ENCODE measurements around the gene LEMD2.

The LEMD2 gene

DNA sequence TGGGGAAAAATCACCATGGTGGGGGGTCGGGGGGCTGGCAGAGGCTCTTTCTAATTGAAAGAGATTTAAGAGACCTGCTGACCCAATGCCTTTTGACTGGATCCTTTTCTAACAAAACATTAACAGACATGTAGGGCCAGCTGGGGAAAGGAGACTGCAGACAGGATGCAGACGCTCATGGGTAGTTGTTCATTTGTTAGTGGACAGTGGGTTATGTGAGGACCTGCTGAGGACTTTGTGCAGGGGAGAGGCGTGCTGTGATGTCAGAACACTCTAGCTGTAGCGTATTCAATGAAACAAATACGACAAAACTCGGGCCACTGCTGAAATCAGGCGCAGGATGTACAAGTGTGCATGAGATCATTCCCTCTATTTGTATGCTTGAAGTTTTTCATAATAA, 43.4 kb downstream of the LEMD2 start:
- H3K4me3 ChIP-seq (ENCODE audit: low read length) = no peak overlapping the region
- TF ChIP-seq, protein P1, sequence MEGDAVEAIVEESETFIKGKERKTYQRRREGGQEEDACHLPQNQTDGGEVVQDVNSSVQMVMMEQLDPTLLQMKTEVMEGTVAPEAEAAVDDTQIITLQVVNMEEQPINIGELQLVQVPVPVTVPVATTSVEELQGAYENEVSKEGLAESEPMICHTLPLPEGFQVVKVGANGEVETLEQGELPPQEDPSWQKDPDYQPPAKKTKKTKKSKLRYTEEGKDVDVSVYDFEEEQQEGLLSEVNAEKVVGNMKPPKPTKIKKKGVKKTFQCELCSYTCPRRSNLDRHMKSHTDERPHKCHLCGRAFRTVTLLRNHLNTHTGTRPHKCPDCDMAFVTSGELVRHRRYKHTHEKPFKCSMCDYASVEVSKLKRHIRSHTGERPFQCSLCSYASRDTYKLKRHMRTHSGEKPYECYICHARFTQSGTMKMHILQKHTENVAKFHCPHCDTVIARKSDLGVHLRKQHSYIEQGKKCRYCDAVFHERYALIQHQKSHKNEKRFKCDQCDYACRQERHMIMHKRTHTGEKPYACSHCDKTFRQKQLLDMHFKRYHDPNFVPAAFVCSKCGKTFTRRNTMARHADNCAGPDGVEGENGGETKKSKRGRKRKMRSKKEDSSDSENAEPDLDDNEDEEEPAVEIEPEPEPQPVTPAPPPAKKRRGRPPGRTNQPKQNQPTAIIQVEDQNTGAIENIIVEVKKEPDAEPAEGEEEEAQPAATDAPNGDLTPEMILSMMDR (IDR thresholded peaks at IDR 0.05; ENCODE audit: insufficient read depth, low read depth, low read length, missing control alignments) = no peak
- no peak for DNase-seq (ENCODE audit: low read depth)

DNA sequence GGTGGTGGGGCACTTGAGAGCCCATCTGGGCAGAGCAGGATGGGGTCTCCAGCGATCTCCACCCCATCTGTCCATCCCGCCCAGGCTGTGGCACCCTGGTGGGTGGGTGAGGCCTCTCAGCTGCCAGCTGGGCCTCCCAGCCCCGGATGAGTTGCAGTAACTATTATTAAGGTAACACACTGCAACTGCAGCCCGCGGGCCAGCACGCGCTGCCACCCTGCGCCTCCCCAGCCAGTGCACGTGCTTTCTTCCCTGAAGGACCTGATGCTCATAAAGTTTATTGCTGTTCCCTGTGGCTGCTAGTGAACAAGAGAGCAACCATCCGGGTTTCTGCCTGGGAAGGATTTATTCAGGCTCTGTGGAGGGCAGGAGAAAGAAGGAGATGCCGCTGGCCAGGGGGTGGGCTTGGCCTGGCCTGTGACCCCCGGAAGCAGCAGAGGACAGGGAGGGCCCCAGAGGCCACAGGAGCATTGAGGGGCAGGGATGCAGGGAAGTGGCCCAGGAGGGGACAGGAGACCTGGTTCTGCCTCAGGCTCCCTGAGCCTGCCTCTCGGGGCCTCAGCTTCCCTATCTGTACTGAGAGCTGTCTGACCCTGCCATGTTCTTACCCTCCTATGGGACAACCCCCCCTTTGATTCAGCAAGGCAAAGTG, 43.9 kb downstream of the LEMD2 start:
- no peak overlapping the region for H3K4me3 ChIP-seq (ENCODE audit: low read length)
- TF ChIP-seq, protein P1 (IDR thresholded peaks at IDR 0.05; ENCODE audit: insufficient read depth, low read depth, low read length, missing control alignments) = no peak
- DNase-seq (ENCODE audit: low read depth) = no peak

DNA sequence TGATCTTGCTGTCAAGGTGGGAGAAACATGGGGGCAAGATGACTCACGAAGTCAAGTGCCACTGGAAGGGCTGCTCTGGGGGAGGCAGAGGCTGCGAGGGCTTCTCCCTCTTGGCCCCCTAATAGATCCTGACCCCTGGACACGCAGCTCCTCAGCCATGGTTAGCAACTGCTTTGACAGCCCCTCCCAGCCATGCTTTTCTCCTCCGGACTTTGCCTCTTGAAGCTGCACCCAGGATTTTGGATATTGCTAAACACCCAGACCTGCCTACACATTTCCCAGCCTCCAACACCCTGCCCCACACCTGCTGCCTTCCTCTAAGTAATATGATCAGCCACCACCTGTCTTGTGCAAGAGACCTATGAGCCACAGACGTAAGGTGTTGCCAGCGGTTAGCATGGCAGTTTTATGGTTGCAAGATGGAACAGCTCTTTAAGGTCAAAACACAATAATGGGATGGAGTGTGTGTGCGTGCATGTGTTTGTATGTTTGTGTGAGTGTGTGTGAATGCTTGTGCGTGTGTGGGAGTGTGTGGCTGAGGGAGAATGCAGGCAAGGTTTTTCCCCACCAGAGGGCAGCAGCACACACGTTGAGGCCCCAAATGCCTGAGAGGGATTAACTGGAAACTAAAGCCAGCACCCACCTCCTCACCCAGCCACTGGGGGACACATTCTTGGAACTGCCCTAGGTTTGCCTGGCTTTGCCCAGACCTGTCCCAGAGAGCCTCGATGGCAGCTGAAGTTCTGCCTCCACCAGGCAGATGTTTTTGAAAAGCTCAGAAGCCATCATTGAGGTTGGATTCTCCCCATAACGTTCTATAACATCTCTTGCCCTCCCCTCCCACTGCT, 44.7 kb downstream of the LEMD2 start:
- peak; percentile 98 for DNase-seq (ENCODE audit: low read depth)
- H3K4me3 ChIP-seq (ENCODE audit: low read length) = no peak overlapping the region
- TF ChIP-seq, protein P1 (IDR thresholded peaks at IDR 0.05; ENCODE audit: insufficient read depth, low read depth, low read length, missing control alignments) = peak; percentile 95

- H3K4me3 ChIP-seq (ENCODE audit: low read length) = no peak overlapping the region
- TF ChIP-seq, protein P1 (IDR thresholded peaks at IDR 0.05; ENCODE audit: insufficient read depth, low read depth, low read length, missing control alignments) = no peak
- DNase-seq (ENCODE audit: low read depth) = no peak
Observed at GRCh38 chr6:33742837-33743236, 46.1 kb downstream of the LEMD2 start.

DNA sequence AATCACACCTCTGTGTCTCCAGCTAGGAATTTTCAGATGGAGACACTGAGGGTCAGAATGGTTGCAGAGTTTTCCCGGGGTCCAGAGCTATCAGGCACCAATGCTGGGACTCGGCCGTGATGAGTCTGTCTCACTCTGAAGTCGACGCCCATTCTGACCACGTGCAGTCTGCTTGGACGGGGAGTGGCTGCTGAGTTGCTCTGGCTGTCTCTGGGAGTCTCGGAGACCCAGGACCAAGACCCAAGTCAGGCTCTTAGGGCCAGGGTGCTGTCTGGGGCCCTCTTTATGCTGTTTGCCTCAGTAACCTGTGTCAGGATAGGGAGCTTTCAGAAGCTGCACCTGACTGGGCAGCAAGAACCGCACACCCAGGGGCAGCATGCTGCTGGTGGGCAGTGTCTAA, 46.8 kb downstream of the LEMD2 start:
- TF ChIP-seq, protein P1 (IDR thresholded peaks at IDR 0.05; ENCODE audit: insufficient read depth, low read depth, low read length, missing control alignments) = no peak
- H3K4me3 ChIP-seq (ENCODE audit: low read length) = no peak overlapping the region
- no peak for DNase-seq (ENCODE audit: low read depth)

GRCh38 chr6:33740794-33741193, 48.1 kb downstream of the LEMD2 start:
- TF ChIP-seq, protein P1 (IDR thresholded peaks at IDR 0.05; ENCODE audit: insufficient read depth, low read depth, low read length, missing control alignments) = no peak
- no peak for DNase-seq (ENCODE audit: low read depth)
- H3K4me3 ChIP-seq (ENCODE audit: low read length) = no peak overlapping the region
